AG04449 (cell line): Measurements from ENCODE around the gene SLF1.

Experiments
- CTCF ChIA-PET: fragments of 350-600 bp; formaldehyde crosslinking; extraction: SDS; loops from one replicate; lab custom pipeline; 2021; ENCODE audit warnings: antibody characterized with exemption; lab: Yijun Ruan, JAX
- POLR2A ChIA-PET: fragments of 400-600, 350-600 bp; formaldehyde crosslinking; extraction: SDS; loops from one replicate; lab custom pipeline; 2020; ENCODE audit warnings: antibody characterized with exemption, inconsistent platforms; lab: Yijun Ruan, JAX
- DNase-seq: peaks from one replicate; pipeline ENCODE4 v3.0.0-alpha.2; 2010; ENCODE audit warnings: low read depth, low spot score
- H3K4me3 ChIP-seq: 2 replicates; pipeline ENCODE4 v1.5.1; 2011; ENCODE audit warnings: low read depth, mild to moderate bottlenecking, control low read depth, low read length
- CTCF ChIP-seq: IDR thresholded peaks from one replicate; pipeline ENCODE4 v1.5.1; 2011; ENCODE audit warnings: mild to moderate bottlenecking, moderate library complexity, low read length, control low read depth, inconsistent platforms; ENCODE audit not compliant: insufficient read depth; ENCODE audit errors: missing control alignments

SLF1 gene

GRCh38 chr5:94742852-94743251 lies 124.4 kb downstream of the SLF1 start:
- H3K4me3 ChIP-seq = no peak overlapping the region
- no peak for DNase-seq
- ChIA-PET CTCF (no interaction called here), POLR2A (no interaction called here)
- no peak for TF ChIP-seq CTCF

GRCh38 chr5:94744906-94745305 lies 126.4 kb downstream of the SLF1 start:
- TF ChIP-seq CTCF = no peak
- ChIA-PET POLR2A (no interaction called here), CTCF (no interaction called here)
- H3K4me3 ChIP-seq = no peak overlapping the region
- DNase-seq = no peak

GRCh38 chr5:94745786-94746730 lies 127.6 kb downstream of the SLF1 start:
- no peak for DNase-seq
- ChIA-PET CTCF (no interaction called here), POLR2A (no interaction called here)
- TF ChIP-seq CTCF = no peak
- no peak overlapping the region for H3K4me3 ChIP-seq

GRCh38 chr5:94746731-94747124 lies 128.3 kb downstream of the SLF1 start:
- ChIA-PET CTCF (interaction anchor here (3.2 kb wide), 1 partner anchor 9 kb away, joined by 23 read pairs; no protein-coding TSS in a partner anchor), POLR2A (no interaction called here)
- no peak for TF ChIP-seq CTCF
- DNase-seq = no peak
- H3K4me3 ChIP-seq = no peak overlapping the region
